Measurements from ENCODE around the gene LIMA1. TPM values are rescaled to one million over a fixed set of nuclear protein-coding genes. Genes with fewer than 3 reads are reported as not detected.

LIMA1 gene
- polyA plus RNA-seq, 1 donor from 2014 or later, result 4.4 TPM

GRCh38 chr12:50243507-50243906 is 39.8 kb downstream of the LIMA1 start:
- no peak overlapping the region for H3K4me3 ChIP-seq (ENCODE audit: low read length)
- no peaks in the 10 kb centered on the region for H3K9me2 ChIP-seq (ENCODE audit: insufficient read depth, low read length)
- H3K4me2 ChIP-seq (ENCODE audit: low read length), result no peak overlapping the region
- no peak overlapping the region for H3K9ac ChIP-seq (ENCODE audit: low read length)
- H3K27ac ChIP-seq (ENCODE audit: low read length), result no peak overlapping the region
- no peak for TF ChIP-seq REST (IDR thresholded peaks at IDR 0.05; ENCODE audit: borderline replicate concordance)
- TF ChIP-seq RAD21 (conservative IDR thresholded peaks at IDR 0.05), result no peak
- no peak for TF ChIP-seq CTCF (IDR thresholded peaks at IDR 0.05; ENCODE audit: poor library complexity, severe bottlenecking)
- TF ChIP-seq POLR2AphosphoS5 (IDR thresholded peaks at IDR 0.05), result no peak
- TF ChIP-seq EP300 (conservative IDR thresholded peaks at IDR 0.05; ENCODE audit: poor library complexity, severe bottlenecking), result no peak
- no peak for TF ChIP-seq TAF1 (IDR thresholded peaks at IDR 0.05; ENCODE audit: low read depth)
- TF ChIP-seq SMC3 (conservative IDR thresholded peaks at IDR 0.05; ENCODE audit: poor library complexity), result no peak
- no peak for TF ChIP-seq EZH2 (IDR thresholded peaks at IDR 0.05; ENCODE audit: borderline replicate concordance, insufficient read depth, low read length, poor library complexity, severe bottlenecking)
- TF ChIP-seq MXI1 (conservative IDR thresholded peaks at IDR 0.05; ENCODE audit: poor library complexity, severe bottlenecking), result no peak
- H3K9me3 ChIP-seq (ENCODE audit: low read length), result no peaks in the 10 kb centered on the region
- H2AFZ ChIP-seq (ENCODE audit: low read depth, low read length), result no peak overlapping the region
- H3K36me3 ChIP-seq (ENCODE audit: insufficient read depth, low read length), result no peaks in the 10 kb centered on the region
- no peaks in the 10 kb centered on the region for H4K20me1 ChIP-seq (ENCODE audit: insufficient read depth)
- H3F3A ChIP-seq (ENCODE audit: insufficient read depth, low read length, poor library complexity, severe bottlenecking), result no peaks in the 10 kb centered on the region
- no peaks in the 10 kb centered on the region for H3K79me2 ChIP-seq (replicated peaks; ENCODE audit: insufficient read depth, low read length)
- no peaks in the 10 kb centered on the region for H3K27me3 ChIP-seq (ENCODE audit: insufficient read depth, low read depth, low read length)

DNA sequence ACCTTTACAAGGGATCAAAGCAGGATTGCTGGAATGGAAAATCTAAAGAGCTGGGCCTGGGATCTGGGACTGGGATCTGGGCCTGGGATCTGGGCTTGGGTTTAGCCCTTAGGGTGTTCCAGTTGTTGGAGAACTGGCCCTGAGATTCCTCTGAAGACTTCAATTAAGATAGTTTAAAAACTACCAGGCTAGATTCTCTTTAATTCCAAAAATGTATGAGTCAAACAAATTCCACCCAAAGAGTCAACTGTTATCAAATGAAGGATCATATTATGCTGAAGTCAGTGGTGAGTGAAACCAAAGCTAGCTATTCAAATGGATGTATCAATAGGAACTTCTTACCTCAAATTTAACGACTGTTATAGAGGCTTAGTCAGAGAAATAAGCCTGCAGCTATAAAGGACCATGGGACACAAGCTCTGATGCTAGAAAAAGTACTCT is 40.5 kb downstream of the LIMA1 start:
- no peak for TF ChIP-seq EP300 (conservative IDR thresholded peaks at IDR 0.05; ENCODE audit: poor library complexity, severe bottlenecking)
- TF ChIP-seq EZH2 (IDR thresholded peaks at IDR 0.05; ENCODE audit: borderline replicate concordance, insufficient read depth, low read length, poor library complexity, severe bottlenecking), result no peak
- TF ChIP-seq POLR2AphosphoS5 (IDR thresholded peaks at IDR 0.05), result no peak
- no peak for TF ChIP-seq REST (IDR thresholded peaks at IDR 0.05; ENCODE audit: borderline replicate concordance)
- TF ChIP-seq MXI1 (conservative IDR thresholded peaks at IDR 0.05; ENCODE audit: poor library complexity, severe bottlenecking), result no peak
- TF ChIP-seq TAF1 (IDR thresholded peaks at IDR 0.05; ENCODE audit: low read depth), result no peak
- TF ChIP-seq SMC3 (conservative IDR thresholded peaks at IDR 0.05; ENCODE audit: poor library complexity), result no peak
- H4K20me1 ChIP-seq (ENCODE audit: insufficient read depth), result no peaks in the 10 kb centered on the region
- no peak overlapping the region for H3K9ac ChIP-seq (ENCODE audit: low read length)
- no peaks in the 10 kb centered on the region for H3K27me3 ChIP-seq (ENCODE audit: insufficient read depth, low read depth, low read length)
- H3K4me3 ChIP-seq (ENCODE audit: low read length), result no peak overlapping the region
- no peak overlapping the region for H3K27ac ChIP-seq (ENCODE audit: low read length)
- no peaks in the 10 kb centered on the region for H3K36me3 ChIP-seq (ENCODE audit: insufficient read depth, low read length)
- no peak overlapping the region for H2AFZ ChIP-seq (ENCODE audit: low read depth, low read length)
- H3K4me2 ChIP-seq (ENCODE audit: low read length), result no peak overlapping the region
- H3F3A ChIP-seq (ENCODE audit: insufficient read depth, low read length, poor library complexity, severe bottlenecking), result no peaks in the 10 kb centered on the region
- H3K9me2 ChIP-seq (ENCODE audit: insufficient read depth, low read length), result no peaks in the 10 kb centered on the region
- no peaks in the 10 kb centered on the region for H3K9me3 ChIP-seq (ENCODE audit: low read length)
- no peaks in the 10 kb centered on the region for H3K79me2 ChIP-seq (replicated peaks; ENCODE audit: insufficient read depth, low read length)

Measured in neural cell (in vitro differentiated cells).